Calu3 (cell line): ENCODE data around the gene MBD6. TPM values are rescaled to one million over a fixed set of nuclear protein-coding genes. Genes with fewer than 3 reads are reported as not detected.

Experiments used
- BruUV-seq: library from RNA; stranded (reverse); fragments of 400-500 nt; replicated peaks from 2 replicates; lab custom pipeline; 2021; lab: Mats Ljungman, UMichigan
- CTCF ChIA-PET: fragments of 300-600 bp; sonication (Branson Sonifier 250); formaldehyde crosslinking; loops from one replicate; lab custom pipeline; 2022; ENCODE audit warnings: antibody characterized with exemption; lab: Charles Lee
- DNase-seq: peaks from one replicate; pipeline ENCODE4 v3.0.0; 2022
- H3K27ac Mint-ChIP-seq: one replicate; pipeline ENCODE4 v1.8.0; 2022; ENCODE audit warnings: mixed read lengths; ENCODE audit not compliant: unreplicated experiment
- H3K27me3 Mint-ChIP-seq: one replicate; pipeline ENCODE4 v1.8.0; 2022; ENCODE audit warnings: mixed read lengths; ENCODE audit not compliant: unreplicated experiment
- H3K36me3 Mint-ChIP-seq: one replicate; pipeline ENCODE4 v1.8.0; 2022; ENCODE audit warnings: mild to moderate bottlenecking, moderate library complexity, mixed read lengths; ENCODE audit not compliant: insufficient read depth, unreplicated experiment
- H3K4me1 Mint-ChIP-seq: one replicate; pipeline ENCODE4 v1.8.0; 2022; ENCODE audit warnings: mild to moderate bottlenecking, low read depth, mixed read lengths; ENCODE audit not compliant: unreplicated experiment
- H3K4me3 Mint-ChIP-seq: one replicate; pipeline ENCODE4 v1.8.0; 2022; ENCODE audit warnings: mild to moderate bottlenecking, low read depth, moderate library complexity, mixed read lengths; ENCODE audit not compliant: unreplicated experiment
- H3K9me3 Mint-ChIP-seq: one replicate; pipeline ENCODE4 v1.8.0; 2022; ENCODE audit warnings: low read depth, mixed read lengths; ENCODE audit not compliant: unreplicated experiment
- intact Hi-C: fragments of 100-400 bp; cut with micrococcal nuclease; formaldehyde crosslinking; loops from one replicate; pipeline ENCODE4 v1.10.0; 2022; ENCODE audit not compliant: unreplicated experiment
- total RNA-seq: library from RNA; stranded (reverse); gene quantifications from 2 replicates; pipeline ENCODE4 v1.2.3, GENCODE V29; 2022
- TF ChIP-seq, protein P1 (sequence below): fragments of 200-600 bp; IDR thresholded peaks from one replicate; pipeline ENCODE4 v1.8.0; 2022; ENCODE audit warnings: antibody characterized with exemption; ENCODE audit not compliant: unreplicated experiment

MBD6 gene
- total RNA-seq, 1 experiment from 2014 or later: 127 TPM

DNA sequence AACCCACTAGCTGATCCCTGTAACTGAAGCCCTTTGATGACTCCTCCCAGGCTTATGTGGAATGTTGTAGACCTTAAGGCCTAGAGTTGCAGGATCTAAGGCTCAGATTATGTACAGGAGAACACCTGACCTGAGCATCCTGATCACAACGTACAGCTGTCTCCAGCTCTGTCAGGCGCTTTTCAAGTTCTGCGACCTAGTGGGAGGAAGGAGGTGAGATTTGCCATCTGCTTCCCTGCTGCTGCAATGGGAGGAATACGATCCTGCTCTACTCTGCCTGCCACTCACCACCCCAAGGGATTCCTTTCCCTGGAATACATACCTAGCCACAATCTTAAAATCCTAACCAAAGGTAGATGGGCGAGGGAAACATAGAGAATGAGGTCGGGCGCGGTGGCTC is 10.5 kb downstream of the MBD6 start:
- no peaks in the 10 kb centered on the region for H3K27me3 Mint-ChIP-seq
- H3K36me3 Mint-ChIP-seq: peaks cover 78% of the 10 kb centered on the region
- peak overlapping the region; percentile 32 for H3K27ac Mint-ChIP-seq
- BruUV-seq: no TSS peak
- no peaks in the 10 kb centered on the region for H3K9me3 Mint-ChIP-seq
- TF ChIP-seq, protein P1, sequence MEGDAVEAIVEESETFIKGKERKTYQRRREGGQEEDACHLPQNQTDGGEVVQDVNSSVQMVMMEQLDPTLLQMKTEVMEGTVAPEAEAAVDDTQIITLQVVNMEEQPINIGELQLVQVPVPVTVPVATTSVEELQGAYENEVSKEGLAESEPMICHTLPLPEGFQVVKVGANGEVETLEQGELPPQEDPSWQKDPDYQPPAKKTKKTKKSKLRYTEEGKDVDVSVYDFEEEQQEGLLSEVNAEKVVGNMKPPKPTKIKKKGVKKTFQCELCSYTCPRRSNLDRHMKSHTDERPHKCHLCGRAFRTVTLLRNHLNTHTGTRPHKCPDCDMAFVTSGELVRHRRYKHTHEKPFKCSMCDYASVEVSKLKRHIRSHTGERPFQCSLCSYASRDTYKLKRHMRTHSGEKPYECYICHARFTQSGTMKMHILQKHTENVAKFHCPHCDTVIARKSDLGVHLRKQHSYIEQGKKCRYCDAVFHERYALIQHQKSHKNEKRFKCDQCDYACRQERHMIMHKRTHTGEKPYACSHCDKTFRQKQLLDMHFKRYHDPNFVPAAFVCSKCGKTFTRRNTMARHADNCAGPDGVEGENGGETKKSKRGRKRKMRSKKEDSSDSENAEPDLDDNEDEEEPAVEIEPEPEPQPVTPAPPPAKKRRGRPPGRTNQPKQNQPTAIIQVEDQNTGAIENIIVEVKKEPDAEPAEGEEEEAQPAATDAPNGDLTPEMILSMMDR: no peak
- CTCF ChIA-PET: no interaction called here
- no peaks in the 10 kb centered on the region for H3K4me1 Mint-ChIP-seq
- intact Hi-C loops: no loop called here
- no peak overlapping the region for H3K4me3 Mint-ChIP-seq
- no peak for DNase-seq

DNA sequence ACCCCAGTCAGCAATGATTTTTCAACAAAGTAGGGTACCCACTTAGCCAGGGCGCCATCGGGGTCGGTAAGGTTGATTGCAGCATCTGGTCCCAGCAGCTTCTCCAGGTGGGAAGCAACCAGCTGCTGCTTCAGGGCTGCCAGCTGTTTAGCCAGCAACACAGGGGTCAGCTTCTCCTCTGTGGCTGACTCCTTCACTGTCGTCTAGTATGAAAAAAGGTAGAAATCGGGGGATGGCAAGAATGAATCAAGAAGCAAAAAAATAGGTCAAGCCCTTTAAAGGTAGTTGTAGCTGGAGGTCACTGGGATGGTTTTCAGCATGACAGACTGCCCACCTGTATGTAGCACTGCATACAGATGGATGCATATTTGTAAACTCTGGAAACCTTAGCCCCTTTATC is 11.6 kb downstream of the MBD6 start:
- no TSS peak for BruUV-seq
- Mint-ChIP-seq H3K27me3 (no peaks in the 10 kb centered on the region), H3K4me1 (no peaks in the 10 kb centered on the region), H3K36me3 (peaks cover 67% of the 10 kb centered on the region), H3K4me3 (no peak overlapping the region), H3K27ac (no peak overlapping the region), H3K9me3 (no peaks in the 10 kb centered on the region)
- DNase-seq: no peak
- TF ChIP-seq, protein P1: no peak
- intact Hi-C loops: no loop called here
- CTCF ChIA-PET: no interaction called here

DNA sequence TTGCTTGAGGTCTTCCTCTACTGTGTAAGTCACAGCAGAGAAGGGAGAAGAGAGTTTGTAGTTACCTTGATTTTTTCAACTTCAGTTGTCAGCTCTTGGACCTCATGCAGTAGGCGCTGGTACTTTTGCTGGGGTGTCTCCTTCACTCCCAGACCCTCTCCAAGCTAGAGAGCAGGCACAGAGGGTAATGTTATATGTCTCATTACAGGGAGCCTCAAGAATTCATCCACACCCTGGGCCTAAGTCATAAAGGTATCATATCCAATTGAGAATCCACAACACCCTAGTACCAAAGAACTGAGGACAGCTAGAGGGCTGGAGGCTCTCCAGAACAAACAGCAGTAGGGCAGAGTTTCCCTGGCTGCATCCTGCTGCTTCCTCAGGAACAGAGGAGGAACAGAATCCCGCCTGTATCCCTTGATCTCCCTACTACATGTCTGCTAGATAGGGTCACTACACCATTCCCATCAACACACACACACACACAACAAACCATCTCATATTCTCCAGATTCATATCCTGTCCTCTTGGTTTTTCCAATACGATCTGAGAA is 12.4 kb downstream of the MBD6 start:
- intact Hi-C loops: no loop called here
- BruUV-seq: no TSS peak
- no peak overlapping the region for H3K4me3 Mint-ChIP-seq

DNA sequence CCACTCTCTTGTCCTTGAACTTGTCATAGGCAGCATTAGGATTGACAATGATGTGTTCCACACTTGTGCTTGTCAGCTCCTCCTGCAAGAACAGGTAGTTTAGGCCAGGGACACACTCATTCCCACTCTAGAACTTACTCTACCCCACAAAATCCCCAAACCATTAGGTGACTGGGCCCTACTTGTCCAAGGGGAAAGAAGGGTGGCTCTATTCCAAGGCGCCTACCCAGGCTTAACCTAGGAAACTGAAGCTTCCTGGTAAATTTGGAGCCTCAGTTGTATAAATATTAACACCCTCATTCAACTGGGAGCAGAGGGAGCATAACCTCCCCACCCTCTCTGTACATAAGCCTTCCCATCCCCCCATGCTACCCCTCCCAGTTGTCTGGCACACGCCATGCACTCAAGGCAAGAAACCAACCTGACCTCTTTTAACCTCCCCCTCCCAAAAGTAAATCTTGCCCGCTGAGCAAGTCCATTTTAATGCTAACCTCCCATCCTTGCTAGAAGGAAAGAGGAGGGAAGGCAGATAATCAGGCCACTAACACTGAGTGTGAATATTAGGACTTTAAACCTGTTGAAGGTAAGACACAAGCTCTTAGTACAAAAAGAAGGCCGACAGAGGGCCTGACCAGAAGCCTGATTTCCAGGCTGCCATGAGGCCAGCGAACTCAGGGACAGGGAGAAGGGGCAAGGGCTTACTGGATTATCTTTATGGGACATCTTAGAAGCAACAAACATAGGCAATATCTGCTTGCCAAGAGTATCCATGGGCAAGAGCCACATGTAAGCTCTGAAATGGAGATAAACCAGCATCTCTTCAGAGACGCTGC is 13.4 kb downstream of the MBD6 start:
- Mint-ChIP-seq H3K27ac (no peak overlapping the region), H3K4me1 (no peaks in the 10 kb centered on the region), H3K4me3 (no peak overlapping the region), H3K27me3 (no peaks in the 10 kb centered on the region), H3K9me3 (no peaks in the 10 kb centered on the region), H3K36me3 (peaks cover 55% of the 10 kb centered on the region)
- intact Hi-C loops: no loop called here
- TF ChIP-seq, protein P1: no peak
- CTCF ChIA-PET: interaction anchor here (0.7 kb wide), 1 partner anchor 60 kb away, joined by 3 read pairs; no protein-coding TSS in a partner anchor
- DNase-seq: no peak
- BruUV-seq: no TSS peak

More for the DNA sequence above, 12.4 kb downstream of the MBD6 start:
- Mint-ChIP-seq H3K27ac (no peak overlapping the region), H3K36me3 (peaks cover 64% of the 10 kb centered on the region), H3K9me3 (no peaks in the 10 kb centered on the region), H3K27me3 (no peaks in the 10 kb centered on the region), H3K4me1 (no peaks in the 10 kb centered on the region)
- no peak for DNase-seq
- CTCF ChIA-PET: interaction anchor here (0.7 kb wide), 1 partner anchor 28 kb away, joined by 3 read pairs; no protein-coding TSS in a partner anchor
- TF ChIP-seq, protein P1: no peak
